ENCODE results near the gene SPDYE3. TPM values are rescaled to one million over a fixed set of nuclear protein-coding genes. Genes with fewer than 3 reads are reported as not detected.

The SPDYE3 gene
- total RNA-seq, 1 experiment from 2014 or later: not detected

DNA sequence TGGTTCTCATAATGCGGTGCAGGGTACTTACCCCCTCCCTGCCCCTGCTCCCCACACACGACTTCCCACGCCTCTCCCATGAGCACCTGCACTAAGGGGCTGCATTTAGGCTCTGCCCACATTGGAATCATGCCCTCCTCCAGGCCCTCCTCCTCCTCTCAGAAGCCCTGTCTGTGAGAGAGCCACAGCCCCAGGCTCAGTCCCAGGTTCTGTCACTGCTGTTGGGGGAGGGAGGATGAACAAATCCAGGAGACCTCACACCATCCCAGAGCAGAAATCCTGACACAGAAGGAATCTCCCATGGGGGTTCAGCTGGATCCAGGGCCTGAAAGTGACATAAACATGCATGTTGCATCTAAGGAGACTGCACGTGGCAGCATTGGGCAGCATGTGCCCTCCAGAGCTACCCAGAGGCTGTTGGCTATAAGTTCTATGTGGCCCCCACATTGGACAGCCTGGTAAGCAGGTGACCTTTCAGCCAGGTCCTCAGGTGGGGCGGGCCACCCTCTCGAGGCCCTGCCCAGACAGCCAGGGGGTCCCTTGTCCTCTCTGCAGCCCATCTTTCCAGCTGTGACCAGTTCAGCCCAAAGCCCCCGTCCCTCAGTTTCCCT is 64.2 kb downstream of the SPDYE3 start:
- H3K27me3 ChIP-seq (ENCODE audit: control insufficient read depth, insufficient read depth, low read length): no peaks in the 10 kb centered on the region
- CTCF ChIA-PET: interaction anchor here (0.6 kb wide), 1 partner anchor 9 kb away, joined by 6 read pairs; no protein-coding TSS in a partner anchor
- intact Hi-C loops (cut with micrococcal nuclease; ENCODE audit: unreplicated experiment): no loop called here
- no peaks in the 10 kb centered on the region for H3K9me3 ChIP-seq (ENCODE audit: control insufficient read depth, insufficient read depth, low read depth, low read length)
- no peak overlapping the region for H3K4me3 ChIP-seq (ENCODE audit: low read depth in 2 of 2, low read length in 2 of 2)
- POLR2A ChIA-PET: no interaction called here
- H3K27ac ChIP-seq (ENCODE audit: low read length): no peak overlapping the region
- TF ChIP-seq TCF7L2 (IDR thresholded peaks at IDR 0.05; ENCODE audit: low read depth, low read length): no peak
- no peak for TF ChIP-seq SIN3A (IDR thresholded peaks at IDR 0.05; ENCODE audit: borderline replicate concordance, insufficient read depth, low read depth, low read length)
- no peak for TF ChIP-seq POLR2AphosphoS5 (IDR thresholded peaks at IDR 0.05; ENCODE audit: low read depth, low read length)
- TF ChIP-seq, protein P1, sequence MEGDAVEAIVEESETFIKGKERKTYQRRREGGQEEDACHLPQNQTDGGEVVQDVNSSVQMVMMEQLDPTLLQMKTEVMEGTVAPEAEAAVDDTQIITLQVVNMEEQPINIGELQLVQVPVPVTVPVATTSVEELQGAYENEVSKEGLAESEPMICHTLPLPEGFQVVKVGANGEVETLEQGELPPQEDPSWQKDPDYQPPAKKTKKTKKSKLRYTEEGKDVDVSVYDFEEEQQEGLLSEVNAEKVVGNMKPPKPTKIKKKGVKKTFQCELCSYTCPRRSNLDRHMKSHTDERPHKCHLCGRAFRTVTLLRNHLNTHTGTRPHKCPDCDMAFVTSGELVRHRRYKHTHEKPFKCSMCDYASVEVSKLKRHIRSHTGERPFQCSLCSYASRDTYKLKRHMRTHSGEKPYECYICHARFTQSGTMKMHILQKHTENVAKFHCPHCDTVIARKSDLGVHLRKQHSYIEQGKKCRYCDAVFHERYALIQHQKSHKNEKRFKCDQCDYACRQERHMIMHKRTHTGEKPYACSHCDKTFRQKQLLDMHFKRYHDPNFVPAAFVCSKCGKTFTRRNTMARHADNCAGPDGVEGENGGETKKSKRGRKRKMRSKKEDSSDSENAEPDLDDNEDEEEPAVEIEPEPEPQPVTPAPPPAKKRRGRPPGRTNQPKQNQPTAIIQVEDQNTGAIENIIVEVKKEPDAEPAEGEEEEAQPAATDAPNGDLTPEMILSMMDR (IDR thresholded peaks at IDR 0.05): no peak
- DNase-seq (ENCODE audit: low read depth, low spot score) (no peak), ATAC-seq (no peak)
- in situ Hi-C loops (cut with HindIII; ENCODE audit: low pct_unique_long_range_greater_than_20kb, low sequenced_read_pairs): no loop called here
- no peaks in the 10 kb centered on the region for H3K36me3 ChIP-seq (ENCODE audit: control insufficient read depth, insufficient read depth, low read length)
- BruUV-seq (replicated peaks): no TSS peak
- no peaks in the 10 kb centered on the region for H3K4me1 ChIP-seq (ENCODE audit: control insufficient read depth, insufficient read depth, low read length)

Other genes starting within 250 kb of the SPDYE3 start
- gene ZNF3, start 226.0 kb upstream of the SPDYE3 start, total RNA-seq (2021; ENCODE audit: unreplicated experiment): 32.9 TPM
- 182 TPM for gene COPS6, start 218.7 kb upstream of the SPDYE3 start, total RNA-seq (2021; ENCODE audit: unreplicated experiment)
- 258 TPM for gene MCM7, start 206.3 kb upstream of the SPDYE3 start, total RNA-seq (2021; ENCODE audit: unreplicated experiment)
- gene AP4M1, start 206.1 kb upstream of the SPDYE3 start, total RNA-seq (2021; ENCODE audit: unreplicated experiment): 42.6 TPM
- 92.3 TPM for gene TAF6, start 188.3 kb upstream of the SPDYE3 start, total RNA-seq (2021; ENCODE audit: unreplicated experiment)
- gene CNPY4, start 188.1 kb upstream of the SPDYE3 start, total RNA-seq (2021; ENCODE audit: unreplicated experiment): 12.6 TPM
- gene MBLAC1, start 180.7 kb upstream of the SPDYE3 start, total RNA-seq (2021; ENCODE audit: unreplicated experiment): 5.2 TPM
- gene LAMTOR4, start 158.8 kb upstream of the SPDYE3 start, total RNA-seq (2021; ENCODE audit: unreplicated experiment): 224 TPM
- 33.2 TPM for gene TRAPPC14, start 149.0 kb upstream of the SPDYE3 start, total RNA-seq (2021; ENCODE audit: unreplicated experiment)
- gene GAL3ST4, start 139.1 kb upstream of the SPDYE3 start, total RNA-seq (2021; ENCODE audit: unreplicated experiment): 0.98 TPM
- gene GPC2, start 130.3 kb upstream of the SPDYE3 start, total RNA-seq (2021; ENCODE audit: unreplicated experiment): 7.9 TPM
- gene STAG3, start 129.8 kb upstream of the SPDYE3 start, total RNA-seq (2021; ENCODE audit: unreplicated experiment): 1.7 TPM
- gene PVRIG, start 87.8 kb upstream of the SPDYE3 start, total RNA-seq (2021; ENCODE audit: unreplicated experiment): not detected
- 73.2 TPM for gene PILRB, start 50.4 kb downstream of the SPDYE3 start, total RNA-seq (2021; ENCODE audit: unreplicated experiment)
- 4.8 TPM for gene PILRA, start 65.8 kb downstream of the SPDYE3 start, total RNA-seq (2021; ENCODE audit: unreplicated experiment)
- gene ZCWPW1, start 121.0 kb downstream of the SPDYE3 start, total RNA-seq (2021; ENCODE audit: unreplicated experiment): 6.5 TPM
- gene MEPCE, start 122.1 kb downstream of the SPDYE3 start, total RNA-seq (2021; ENCODE audit: unreplicated experiment): 72.1 TPM
- 74.4 TPM for gene PPP1R35, start 128.8 kb downstream of the SPDYE3 start, total RNA-seq (2021; ENCODE audit: unreplicated experiment)
- gene SPACDR, start 156.6 kb downstream of the SPDYE3 start, total RNA-seq (2021; ENCODE audit: unreplicated experiment): 1.5 TPM
- gene TSC22D4, start 171.5 kb downstream of the SPDYE3 start, total RNA-seq (2021; ENCODE audit: unreplicated experiment): 82.6 TPM
- gene NYAP1, start 176.2 kb downstream of the SPDYE3 start, total RNA-seq (2021; ENCODE audit: unreplicated experiment): 4.0 TPM
- 42.5 TPM for gene AGFG2, start 231.5 kb downstream of the SPDYE3 start, total RNA-seq (2021; ENCODE audit: unreplicated experiment)